NCI-H460 (cell line): Measurements from ENCODE around the gene AFG3L2. TPM values are rescaled to one million over a fixed set of nuclear protein-coding genes. Genes with fewer than 3 reads are reported as not detected.
"Not testable (repeated sequence)": the region's sequence is repeated elsewhere in the genome, so short reads cannot be mapped to it uniquely, and the experiment has no call there.

Experiments used
- DNase-seq: peaks from one replicate; pipeline ENCODE4 v3.0.0-alpha.2; 2016; ENCODE audit warnings: low read depth; ENCODE audit errors: extremely low read depth
- polyA plus RNA-seq: library from polyadenylated mRNA; depleted of rRNA; stranded (reverse); fragments of >200 nt; gene quantifications from 2 replicates; pipeline ENCODE4 v1.2.3, GENCODE V29; 2014; cell fraction: nucleus; rRNA removed
- total RNA-seq: library from RNA; depleted of rRNA; stranded (reverse); fragments of >200 nt; shearing (Covaris generic); gene quantifications from 2 replicates; pipeline ENCODE4 v1.2.3, GENCODE V29; 2014; rRNA removed

AFG3L2 gene
- 57.3 and 57.5 TPM in 2 replicates for total RNA-seq
- polyA plus RNA-seq = 77.6 and 81.3 TPM in 2 replicates

- DNase-seq = peak; percentile 96
Measured at GRCh38 chr18:12376754-12377555, at the start of gene AFG3L2. Gene AFG3L2 (minus strand): TSS chr18:12377227. CDS start chr18:12377082, 145 bp downstream.

GRCh38 chr18:12424252-12424651 lies 47.2 kb upstream of the AFG3L2 start:
- DNase-seq = no peak

GRCh38 chr18:12423820-12424219 lies 46.8 kb upstream of the AFG3L2 start:
- no peak for DNase-seq

- no peak for DNase-seq
Measured at GRCh38 chr18:12423393-12423792, 46.4 kb upstream of the AFG3L2 start.

- DNase-seq = no peak
Measured at GRCh38 chr18:12422936-12423335, 45.9 kb upstream of the AFG3L2 start.

- no peak for DNase-seq
Measured at GRCh38 chr18:12421732-12422131, 44.7 kb upstream of the AFG3L2 start.

GRCh38 chr18:12420821-12421421 lies 43.9 kb upstream of the AFG3L2 start:
- DNase-seq = no peak

GRCh38 chr18:12417687-12418086 lies 40.7 kb upstream of the AFG3L2 start:
- DNase-seq = no peak

- DNase-seq = no peak
Measured at GRCh38 chr18:12416098-12416729, 39.2 kb upstream of the AFG3L2 start.

GRCh38 chr18:12411456-12411855 lies 34.4 kb upstream of the AFG3L2 start:
- DNase-seq = no peak

- DNase-seq = not testable (repeated sequence)
Measured at GRCh38 chr18:12410747-12411146, 33.7 kb upstream of the AFG3L2 start.

GRCh38 chr18:12410081-12410481 lies 33.1 kb upstream of the AFG3L2 start:
- no peak for DNase-seq

- DNase-seq = no peak
Measured at GRCh38 chr18:12409469-12409868, 32.4 kb upstream of the AFG3L2 start.

- DNase-seq = no peak
Measured at GRCh38 chr18:12408247-12408869, 31.3 kb upstream of the AFG3L2 start.

- no peak for DNase-seq
Measured at GRCh38 chr18:12406371-12407111, 29.5 kb upstream of the AFG3L2 start.

- no peak for DNase-seq
Measured at GRCh38 chr18:12405066-12405465, 28.0 kb upstream of the AFG3L2 start.

- DNase-seq = peak; percentile 52
Measured at GRCh38 chr18:12403601-12404506, 26.8 kb upstream of the AFG3L2 start.

GRCh38 chr18:12401881-12402280 lies 24.9 kb upstream of the AFG3L2 start:
- DNase-seq = no peak

- no peak for DNase-seq
Measured at GRCh38 chr18:12399231-12399630, 22.2 kb upstream of the AFG3L2 start.
